ENCODE measurements around the gene THRB.
A peak's percentile ranks its signal among the peaks of the same experiment; 100 is the strongest.

- TF ChIP-seq CTCF (IDR thresholded peaks at IDR 0.05; ENCODE audit: poor library complexity) (peak; percentile 49), EZH2 (IDR thresholded peaks at IDR 0.05; ENCODE audit: borderline replicate concordance) (no peak), EZH2phosphoT487 (IDR thresholded peaks at IDR 0.05; ENCODE audit: low read depth, severe bottlenecking, unreplicated experiment) (no peak)
These were observed 2.2 kb upstream of the THRB start for GRCh38 chr3:24496529-24497482.
